ENCODE results near the gene CECR2. TPM values are rescaled to one million over a fixed set of nuclear protein-coding genes. Genes with fewer than 3 reads are reported as not detected.

Gene CECR2
- total RNA-seq, 1 experiment from 2014 or later: 154 TPM

GRCh38 chr22:17410576-17410975 is 41.3 kb downstream of the CECR2 start:
- Histone ChIP-seq H3K79me2 (ENCODE audit: insufficient read depth, low read length) (peaks cover 72% of the 10 kb centered on the region; the same call in 1 of the 2 replicates), H2BK120ac (ENCODE audit: low read depth, low read length, poor library complexity, severe bottlenecking) (no peak overlapping the region), H3K27me3 (ENCODE audit: insufficient read depth, low read length) (no peaks in the 10 kb centered on the region), H3K4ac (ENCODE audit: low read depth, low read length) (no peak overlapping the region), H2BK15ac (ENCODE audit: low read depth, low read length) (no peak overlapping the region), H3K23me2 (ENCODE audit: insufficient read length, low read depth, low read length, poor library complexity, severe bottlenecking) (no peaks in the 10 kb centered on the region), H3K4me2 (ENCODE audit: insufficient read depth, insufficient read length, low read length) (no peak overlapping the region), H4K8ac (replicated peaks; ENCODE audit: insufficient read length, low read depth, low read length) (no peak overlapping the region), H3T11ph (ENCODE audit: low read length) (no peak overlapping the region), H3K56ac (ENCODE audit: insufficient read length, low read depth, low read length) (no peak overlapping the region), H3K18ac (ENCODE audit: insufficient read length, low read depth, low read length) (no peak overlapping the region), H3K4me1 (ENCODE audit: insufficient read depth, low read length) (peaks cover 15% of the 10 kb centered on the region; the same call in 1 of the 2 replicates), H2AK5ac (ENCODE audit: insufficient read length, low read length) (no peak overlapping the region), H3K9ac (ENCODE audit: extremely low read depth, insufficient read length, low read length) (no peak overlapping the region), H2BK20ac (ENCODE audit: low read depth, low read length, poor library complexity, severe bottlenecking) (no peak overlapping the region), H3K9me3 (ENCODE audit: control insufficient read depth, low read depth, low read length) (no peaks in the 10 kb centered on the region), H2AFZ (ENCODE audit: low read length) (no peak overlapping the region), H3K79me1 (ENCODE audit: insufficient read depth, low read depth, low read length, poor library complexity, severe bottlenecking) (peaks cover 4% of the 10 kb centered on the region), H3K27ac (ENCODE audit: insufficient read length, low read depth, low read length) (no peak overlapping the region), H4K5ac (ENCODE audit: insufficient read length, low read depth, low read length) (no peak overlapping the region), H4K91ac (ENCODE audit: insufficient read length, low read depth, low read length) (no peak overlapping the region), H3K23ac (ENCODE audit: insufficient read length, low read depth, low read length) (no peak overlapping the region), H2BK5ac (ENCODE audit: insufficient read length, low read length) (no peak overlapping the region), H4K20me1 (ENCODE audit: control insufficient read depth, insufficient read depth, insufficient read length) (no peaks in the 10 kb centered on the region), H3K14ac (ENCODE audit: insufficient read depth, low read length) (no peak overlapping the region), H2BK12ac (ENCODE audit: insufficient read length, low read depth, low read length) (no peak overlapping the region)
- no peak for TF ChIP-seq CTCF (conservative IDR thresholded peaks at IDR 0.05)
- H3K36me3 Mint-ChIP-seq (ENCODE audit: insufficient read depth in 1 of 3, low read depth in 3 of 3): peaks cover 0 to 5% (median 0%) of the 10 kb centered on the region in 3 experiments; a peak in 2 of 7 replicates
- peak overlapping the region in 1 of 3 experiments; percentile 45; a peak in 1 of 7 replicates for H3K27ac Mint-ChIP-seq
- H3K27me3 Mint-ChIP-seq (ENCODE audit: low read depth): no peaks in the 10 kb centered on the region
- DNase-seq: no peak
- WGBS (ENCODE audit: extremely low coverage, insufficient read length, low lambda C conversion rate): no CpG with 5 or more reads among the region's 4 CpGs
- peaks cover 60 to 71% of the 10 kb centered on the region in 2 experiments for H3K4me1 Mint-ChIP-seq
- H3K9me3 Mint-ChIP-seq: no peaks in the 10 kb centered on the region; a peak in 1 of 5 replicates
- H3K4me3 Mint-ChIP-seq: no peak overlapping the region
